RCC 7860 (cell line): Measurements from ENCODE around the gene ZNF888.
A peak's percentile ranks its signal among the peaks of the same experiment; 100 is the strongest.
"Not testable (repeated sequence)": the region's sequence is repeated elsewhere in the genome, so short reads cannot be mapped to it uniquely, and the experiment has no call there.

Experiments used
- DNase-seq: peaks from one replicate; pipeline ENCODE4 v3.0.0-alpha.2; 2015; ENCODE audit warnings: low spot score
- FAIRE-seq: peaks from 2 replicates; lab custom pipeline; 2012; peaks lifted over from hg19 to GRCh38; lab: Jason Lieb, UNC

ZNF888 gene

GRCh38 chr19:52889931-52890330 lies 33.3 kb downstream of the ZNF888 start:
- FAIRE-seq = no peak
- no peak for DNase-seq

GRCh38 chr19:52889076-52889475 lies 34.2 kb downstream of the ZNF888 start:
- DNase-seq (no peak), FAIRE-seq (no peak)

DNA sequence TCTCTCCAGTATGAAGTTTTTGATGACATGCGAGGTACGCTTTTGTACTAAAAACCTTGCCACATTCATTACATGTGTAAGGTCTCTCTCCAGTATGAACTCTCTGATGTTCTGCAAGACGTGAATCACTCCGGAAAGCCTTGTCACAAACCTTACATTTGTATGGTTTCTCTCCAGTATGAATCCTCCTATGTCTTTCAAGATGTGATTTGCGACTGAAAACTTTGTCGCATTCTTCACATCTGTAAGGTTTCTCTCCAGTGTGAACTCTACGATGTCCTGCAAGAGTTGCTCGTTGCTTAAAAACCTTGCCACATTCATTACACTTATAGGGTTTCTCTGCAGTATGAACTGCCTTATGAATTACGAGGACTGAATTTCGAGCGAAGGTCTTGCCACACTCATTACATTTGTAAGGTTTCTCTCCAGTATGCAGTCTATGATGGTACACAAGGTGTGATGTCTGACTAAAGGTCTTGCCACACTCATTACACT lies 42.3 kb downstream of the ZNF888 start:
- no peak for DNase-seq
- FAIRE-seq = no peak

- not testable (repeated sequence) for DNase-seq, FAIRE-seq
Observed at GRCh38 chr19:52872996-52873395, 50.2 kb downstream of the ZNF888 start.

GRCh38 chr19:52871466-52871865 lies 51.8 kb downstream of the ZNF888 start:
- FAIRE-seq = no peak
- no peak for DNase-seq

GRCh38 chr19:52868031-52868430 lies 55.2 kb downstream of the ZNF888 start:
- FAIRE-seq, DNase-seq: not testable (repeated sequence)

DNA sequence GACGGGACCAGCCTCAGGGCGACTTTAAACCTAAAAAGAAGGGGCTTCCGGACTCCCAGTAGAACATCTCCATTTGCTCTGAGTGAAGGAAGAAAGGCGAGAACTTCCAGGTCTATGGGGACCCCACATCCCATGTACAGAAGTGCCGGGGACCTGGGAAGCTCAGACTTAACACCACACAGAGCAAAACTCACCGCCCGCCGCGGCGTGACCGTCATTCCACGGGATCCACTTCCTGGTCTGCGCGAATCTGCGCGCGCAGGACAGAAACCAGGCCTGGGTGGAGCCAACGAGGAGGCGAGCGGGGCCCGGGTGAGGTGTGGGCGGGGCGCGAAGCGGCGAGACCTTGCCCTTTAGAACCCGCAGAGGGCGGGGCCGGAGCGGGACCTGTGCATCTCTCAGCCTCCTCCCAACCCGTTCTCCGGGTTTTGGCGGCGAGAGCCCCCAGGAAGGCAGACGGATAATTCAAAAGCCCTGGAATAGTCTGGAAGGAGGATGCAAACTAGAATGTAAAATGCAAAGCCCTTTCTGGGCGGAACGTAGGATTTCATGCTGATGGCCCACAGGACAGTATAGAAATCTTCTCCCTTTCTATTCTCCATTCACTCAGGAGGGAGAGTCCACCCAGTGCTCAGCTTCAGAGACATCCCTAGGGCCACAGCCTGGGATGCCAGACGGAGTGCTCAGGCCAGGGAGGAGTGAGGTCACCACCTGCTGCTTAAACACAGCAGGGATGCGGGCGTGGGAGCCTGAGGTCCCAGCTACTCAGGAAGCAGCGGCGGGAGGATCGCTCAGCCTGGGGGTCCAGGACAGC lies 65.6 kb downstream of the ZNF888 start, which contains the start of gene ZNF468:
ZNF468 (minus strand) TSS at position 242 of the 814 bp plus-strand sequence. CDS start 3,347 bp downstream, outside the sequence.
- peak; percentile 25 for DNase-seq
- peak; percentile 62 for FAIRE-seq

- FAIRE-seq, DNase-seq: not testable (repeated sequence)
Observed at GRCh38 chr19:52856540-52857377, 66.5 kb downstream of the ZNF888 start.
